Thoracic aorta (tissue), 2 donors: ENCODE results near the gene ABCA3. TPM values are rescaled to one million over a fixed set of nuclear protein-coding genes. Genes with fewer than 3 reads are reported as not detected.

Experiments
- ATAC-seq: fragments of 150-250 bp; one replicate; pipeline ENCODE4 v1.8.0; 2017; ENCODE audit warnings: low read depth; ENCODE audit not compliant: insufficient number of reproducible peaks, low FRiP score
- DNase-seq: peaks from one replicate; pipeline ENCODE4 v3.0.0-alpha.2; 2020; ENCODE audit warnings: low spot score
- H3K27ac ChIP-seq, 2 donors: fragments of 200-600 bp; sonication (generic); 1 replicate in 1 of 2; 2 replicates in 1 of 2; pipeline ENCODE4 v1.5.1; 2016; ENCODE audit warnings: mild to moderate bottlenecking in 2 of 2, moderate library complexity in 2 of 2
- H3K27me3 ChIP-seq: fragments of 200-600 bp; sonication (generic); replicated peaks from 2 replicates; pipeline ENCODE4 v1.6.0; 2016; ENCODE audit warnings: mild to moderate bottlenecking; ENCODE audit not compliant: insufficient read depth
- H3K36me3 ChIP-seq: fragments of 200-600 bp; sonication (generic); one replicate; pipeline ENCODE4 v1.5.1; 2016
- H3K4me1 ChIP-seq, 2 donors: fragments of 200-600 bp; sonication (generic); 1 replicate in 1 of 2; 2 replicates in 1 of 2; pipeline versions ENCODE4 v1.5.1 to v1.6.0; 2016; ENCODE audit warnings: low read depth in 2 of 2, mild to moderate bottlenecking in 1 of 2; ENCODE audit not compliant: control insufficient read depth in 1 of 2
- H3K4me3 ChIP-seq: fragments of 200-600 bp; sonication (generic); 2 replicates; pipeline ENCODE4 v1.5.1; 2016; ENCODE audit warnings: mild to moderate bottlenecking
- H3K9me3 ChIP-seq: fragments of 200-600 bp; sonication (generic); 2 replicates; pipeline ENCODE4 v1.5.1; 2016
- CTCF ChIP-seq: fragments of 200-600 bp; sonication (generic); IDR thresholded peaks from one replicate; pipeline ENCODE4 v1.5.1; 2019; ENCODE audit warnings: antibody characterized with exemption
- total RNA-seq, 2 donors: library from RNA; depleted of rRNA; stranded (reverse); fragments of >200 nt; gene quantifications; one replicate each; pipeline versions ENCODE4 v1.1.0 to v1.2.3, GENCODE V29; 2016

The ABCA3 gene
- total RNA-seq, 2 donors from 2014 or later, result 16.4 to 25.2 TPM

- H3K4me3 ChIP-seq, result no peak overlapping the region
- ATAC-seq (no peak), DNase-seq (no peak)
- no peaks in the 10 kb centered on the region for H3K4me1 ChIP-seq
- no peak for TF ChIP-seq CTCF
- no peaks in the 10 kb centered on the region for H3K9me3 ChIP-seq
- no peak overlapping the region for H3K27ac ChIP-seq
- H3K36me3 ChIP-seq, result peaks cover 16% of the 10 kb centered on the region
- no peaks in the 10 kb centered on the region for H3K27me3 ChIP-seq
These were observed 60.1 kb downstream of the ABCA3 start for GRCh38 chr16:2280461-2280860.

- no peaks in the 10 kb centered on the region for H3K9me3 ChIP-seq
- H3K27ac ChIP-seq, result no peak overlapping the region
- no peak for ATAC-seq
- H3K27me3 ChIP-seq, result no peaks in the 10 kb centered on the region
- H3K36me3 ChIP-seq, result peaks cover 16% of the 10 kb centered on the region
- H3K4me1 ChIP-seq, result no peaks in the 10 kb centered on the region
- no peak for DNase-seq
- TF ChIP-seq CTCF, result no peak
- H3K4me3 ChIP-seq, result no peak overlapping the region
These were observed 61.4 kb downstream of the ABCA3 start for GRCh38 chr16:2278956-2279800.

- H3K27ac ChIP-seq, result no peak overlapping the region
- H3K36me3 ChIP-seq, result peaks cover 16% of the 10 kb centered on the region
- no peak for TF ChIP-seq CTCF
- ATAC-seq (no peak), DNase-seq (no peak)
- no peak overlapping the region for H3K4me3 ChIP-seq
- no peaks in the 10 kb centered on the region for H3K9me3 ChIP-seq
- no peaks in the 10 kb centered on the region for H3K27me3 ChIP-seq
- H3K4me1 ChIP-seq, result no peaks in the 10 kb centered on the region
These were observed 62.3 kb downstream of the ABCA3 start for GRCh38 chr16:2278272-2278608.

GRCh38 chr16:2277466-2278271 lies 62.9 kb downstream of the ABCA3 start:
- Histone ChIP-seq H3K36me3 (peaks cover 16% of the 10 kb centered on the region), H3K4me3 (no peak overlapping the region), H3K27ac (no peak overlapping the region), H3K9me3 (no peaks in the 10 kb centered on the region), H3K27me3 (no peaks in the 10 kb centered on the region), H3K4me1 (no peaks in the 10 kb centered on the region)
- ATAC-seq (no peak), DNase-seq (no peak)
- TF ChIP-seq CTCF, result no peak

- H3K36me3 ChIP-seq, result peaks cover 16% of the 10 kb centered on the region
- no peak for TF ChIP-seq CTCF
- ATAC-seq (no peak), DNase-seq (no peak)
- H3K27me3 ChIP-seq, result no peaks in the 10 kb centered on the region
- H3K4me3 ChIP-seq, result no peak overlapping the region
- no peak overlapping the region for H3K27ac ChIP-seq
- H3K9me3 ChIP-seq, result no peaks in the 10 kb centered on the region
- H3K4me1 ChIP-seq, result no peaks in the 10 kb centered on the region
These were observed 63.9 kb downstream of the ABCA3 start for GRCh38 chr16:2276368-2277195.
